Endothelial cell of umbilical vein (primary cell): ENCODE measurements around the gene SGK1. TPM values are rescaled to one million over a fixed set of nuclear protein-coding genes. Genes with fewer than 3 reads are reported as not detected.

Experiments
- BruUV-seq: library from RNA; stranded (reverse); fragments of 400-500 nt; replicated peaks from 2 replicates; lab custom pipeline; 2021; lab: Mats Ljungman, UMichigan
- CTCF ChIA-PET: fragments of 300-600, 350-600 bp; sonication (Branson Sonifier 250); formaldehyde crosslinking; loops from one replicate; lab custom pipeline; 2021; ENCODE audit warnings: antibody characterized with exemption, inconsistent platforms; lab: Charles Lee
- POLR2A ChIA-PET: fragments of 300-600, 350-600 bp; sonication (Branson Sonifier 250); formaldehyde crosslinking; loops from one replicate; lab custom pipeline; 2021; ENCODE audit warnings: antibody characterized with exemption, inconsistent platforms; lab: Charles Lee
- DNase-seq: peaks from one replicate; pipeline ENCODE4 v3.0.0-alpha.2; 2011; ENCODE audit warnings: low read depth, low spot score
- FAIRE-seq: peaks from 2 replicates; lab custom pipeline; 2011; peaks lifted over from hg19 to GRCh38; lab: Jason Lieb, UNC
- H2AFZ ChIP-seq: 2 replicates; pipeline ENCODE4 v1.6.0; 2012; ENCODE audit warnings: low read depth, low read length, control low read depth, inconsistent platforms
- H3K27ac ChIP-seq: 2 replicates; pipeline ENCODE4 v1.5.1; 2011; ENCODE audit warnings: low read depth, mild to moderate bottlenecking, control low read depth, low read length, moderate library complexity; ENCODE audit not compliant: insufficient read depth
- H3K27me3 ChIP-seq, 2 experiments: 2 replicates each; pipeline versions ENCODE4 v1.6.0 to v1.6.1; 2011; ENCODE audit warnings: low read length in 2 of 2, mixed read lengths in 1 of 2; ENCODE audit not compliant: control insufficient read depth in 2 of 2, insufficient read depth in 2 of 2
- H3K36me3 ChIP-seq, 2 experiments: 2 replicates in 1 of 2; 3 replicates in 1 of 2; pipeline ENCODE4 v1.5.1; 2011; ENCODE audit warnings: low read length in 2 of 2, mild to moderate bottlenecking in 1 of 2, moderate library complexity in 1 of 2; ENCODE audit not compliant: control insufficient read depth in 2 of 2, insufficient read depth in 2 of 2; ENCODE audit errors: extremely low read depth in 1 of 2
- H3K4me1 ChIP-seq: 3 replicates; pipeline ENCODE4 v1.5.1; 2011; ENCODE audit warnings: mild to moderate bottlenecking, low read length; ENCODE audit not compliant: control insufficient read depth, insufficient read depth; ENCODE audit errors: extremely low read depth
- H3K4me2 ChIP-seq: 2 replicates; pipeline ENCODE4 v1.6.1; 2011; ENCODE audit warnings: low read length, control low read depth, mixed read lengths; ENCODE audit not compliant: insufficient read depth
- H3K4me3 ChIP-seq, 3 experiments: fragments of 200-600 bp in 1 of 3; sonication (generic), shearing (Covaris generic) in 1 of 3; replicated peaks in 1 of 3; 2 replicates each; pipeline ENCODE4 v1.5.1; 2011 to 2016; ENCODE audit warnings: control low read depth in 3 of 3, low read length in 3 of 3, mild to moderate bottlenecking in 2 of 3, inconsistent platforms in 1 of 3, low read depth in 1 of 3, moderate library complexity in 1 of 3; ENCODE audit not compliant: insufficient read depth in 1 of 3
- H3K79me2 ChIP-seq: 2 replicates; pipeline ENCODE4 v1.6.0; 2012; ENCODE audit warnings: low read length, inconsistent platforms; ENCODE audit not compliant: control insufficient read depth, insufficient read depth
- H3K9ac ChIP-seq: replicated peaks from 2 replicates; pipeline ENCODE3; 2011; ENCODE audit warnings: low read length, control low read depth; ENCODE audit not compliant: insufficient read depth; ENCODE audit errors: extremely low read depth
- H3K9me1 ChIP-seq: replicated peaks from 3 replicates; pipeline ENCODE4 v1.6.0; 2011; ENCODE audit warnings: mild to moderate bottlenecking, low read length; ENCODE audit not compliant: control insufficient read depth, insufficient read depth; ENCODE audit errors: extremely low read depth
- H3K9me3 ChIP-seq: replicated peaks from 2 replicates; pipeline ENCODE4 v1.5.1; 2012; ENCODE audit warnings: low read length, inconsistent platforms; ENCODE audit not compliant: control insufficient read depth, insufficient read depth
- H4K20me1 ChIP-seq: replicated peaks from 2 replicates; pipeline ENCODE3; 2011; ENCODE audit warnings: mild to moderate bottlenecking, low read length; ENCODE audit not compliant: control insufficient read depth, insufficient read depth; ENCODE audit errors: extremely low read depth
- EZH2 ChIP-seq: IDR thresholded peaks from 2 replicates; pipeline ENCODE4 v1.6.1; 2012; ENCODE audit warnings: borderline replicate concordance, low read depth, mild to moderate bottlenecking, moderate library complexity, low read length, inconsistent platforms; ENCODE audit not compliant: severe bottlenecking
- FOS ChIP-seq: IDR thresholded peaks from 2 replicates; pipeline ENCODE4 v1.6.1; 2011; ENCODE audit warnings: mild to moderate bottlenecking, low read length, moderate library complexity, borderline replicate concordance; ENCODE audit not compliant: insufficient read depth
- GATA2 ChIP-seq: IDR thresholded peaks from 2 replicates; pipeline ENCODE4 v1.7.0; 2011; ENCODE audit warnings: low read depth, mild to moderate bottlenecking, moderate library complexity, mixed read lengths, low read length; ENCODE audit not compliant: insufficient read length, insufficient read depth
- JUN ChIP-seq: IDR thresholded peaks from 2 replicates; pipeline ENCODE4 v1.6.1; 2011; ENCODE audit warnings: borderline replicate concordance, low read depth; ENCODE audit not compliant: insufficient read length, insufficient read depth
- MYC ChIP-seq: IDR thresholded peaks from one replicate; pipeline ENCODE4 v1.6.1; 2011; ENCODE audit warnings: mild to moderate bottlenecking, low read depth, low read length
- POLR2A ChIP-seq: IDR thresholded peaks from 2 replicates; pipeline ENCODE4 v1.6.1; 2012; ENCODE audit warnings: low read depth, mild to moderate bottlenecking, control low read depth, low read length
- POLR2AphosphoS5 ChIP-seq: IDR thresholded peaks from 2 replicates; pipeline ENCODE4 v1.6.1; 2012; ENCODE audit warnings: low read depth, mild to moderate bottlenecking, control low read depth, low read length, moderate library complexity; ENCODE audit not compliant: insufficient read depth
- dilution Hi-C: fragments of 300-500 bp; cut with MboI; formaldehyde crosslinking; loops from one replicate; pipeline ENCODE4 v1.15.0; 2019; ENCODE audit warnings: low sequenced_read_pairs; ENCODE audit not compliant: extremely low pct_ligation_motif_present
- intact Hi-C: fragments of 100-400 bp; cut with micrococcal nuclease; formaldehyde crosslinking; loops from one replicate; pipeline ENCODE4 v1.10.0; 2022
- polyA plus RNA-seq, 4 experiments: library from polyadenylated mRNA; depleted of rRNA in 3 of 4; stranded (reverse) in 3 of 4; unstranded in 1 of 4; fragments of >200 nt; gene quantifications; 2 replicates each; pipeline versions ENCODE4 v1.2.1 to v1.2.3, GENCODE V29; 2011 to 2012; ENCODE audit warnings: missing spikeins in 1 of 4
- total RNA-seq: library from RNA; stranded (reverse); gene quantifications from 2 replicates; pipeline ENCODE4 v1.2.3, GENCODE V29; 2021
- TF ChIP-seq, protein P1 (sequence below): IDR thresholded peaks from 2 replicates; pipeline ENCODE4 v1.6.1; 2011; ENCODE audit not compliant: insufficient read depth, insufficient read length
- TF ChIP-seq, protein P2 (sequence below), 2 donors: IDR thresholded peaks; 1 replicate in 1 of 2; 2 replicates in 1 of 2; pipeline ENCODE4 v1.5.1; 2011; ENCODE audit warnings: low read length in 2 of 2, mild to moderate bottlenecking in 2 of 2, moderate library complexity in 2 of 2, control low read depth in 1 of 2, inconsistent platforms in 1 of 2, low read depth in 1 of 2; ENCODE audit not compliant: insufficient read depth in 1 of 2; ENCODE audit errors: extremely low read depth in 1 of 2

SGK1 gene
- total and polyA plus RNA-seq, 2 donors (not counting 3 experiments of a cell fraction or from before 2014, with no cell fraction given): 121 to 128 TPM

DNA sequence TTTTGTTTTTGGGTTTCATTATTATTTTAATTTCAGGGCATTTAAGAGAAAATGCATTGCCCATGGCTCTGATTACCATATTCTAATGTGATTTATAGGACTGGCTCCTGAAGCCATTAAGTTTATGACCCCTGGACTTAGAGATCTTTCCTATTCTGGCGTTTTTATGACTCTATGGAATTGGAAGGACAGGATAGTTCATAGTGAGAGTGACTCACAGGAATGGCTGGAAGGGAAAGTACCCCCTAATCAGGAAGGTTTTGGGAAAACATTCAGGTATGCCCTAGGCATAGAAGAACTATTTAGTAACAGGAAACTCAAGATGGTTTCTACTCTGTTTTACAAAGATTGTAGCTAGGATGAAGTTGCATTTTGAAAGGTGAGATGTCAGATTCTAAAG lies 156.9 kb downstream of the SGK1 start:
- Histone ChIP-seq H3K27me3 (no peaks in the 10 kb centered on the region), H3K9me3 (no peaks in the 10 kb centered on the region), H4K20me1 (no peaks in the 10 kb centered on the region), H3K27ac (no peak overlapping the region), H3K9me1 (no peaks in the 10 kb centered on the region), H3K36me3 (no peaks in the 10 kb centered on the region), H3K4me2 (no peak overlapping the region), H3K4me1 (no peaks in the 10 kb centered on the region), H3K9ac (no peak overlapping the region), H2AFZ (no peak overlapping the region), H3K79me2 (no peaks in the 10 kb centered on the region), H3K4me3 (no peak overlapping the region)
- BruUV-seq: no TSS peak
- dilution Hi-C loops: no loop called here
- TF ChIP-seq GATA2 (no peak), POLR2AphosphoS5 (no peak), EZH2 (no peak), FOS (peak; percentile 35), JUN (no peak)
- DNase-seq (no peak), FAIRE-seq (no peak)
- ChIA-PET CTCF (interaction anchor here (1.9 to 2.2 kb wide), 4 partner anchors 480 to 780 kb away, joined by 6 to 13 read pairs (median 8); no protein-coding TSS in a partner anchor), POLR2A (no interaction called here)
- intact Hi-C loops: no loop called here

DNA sequence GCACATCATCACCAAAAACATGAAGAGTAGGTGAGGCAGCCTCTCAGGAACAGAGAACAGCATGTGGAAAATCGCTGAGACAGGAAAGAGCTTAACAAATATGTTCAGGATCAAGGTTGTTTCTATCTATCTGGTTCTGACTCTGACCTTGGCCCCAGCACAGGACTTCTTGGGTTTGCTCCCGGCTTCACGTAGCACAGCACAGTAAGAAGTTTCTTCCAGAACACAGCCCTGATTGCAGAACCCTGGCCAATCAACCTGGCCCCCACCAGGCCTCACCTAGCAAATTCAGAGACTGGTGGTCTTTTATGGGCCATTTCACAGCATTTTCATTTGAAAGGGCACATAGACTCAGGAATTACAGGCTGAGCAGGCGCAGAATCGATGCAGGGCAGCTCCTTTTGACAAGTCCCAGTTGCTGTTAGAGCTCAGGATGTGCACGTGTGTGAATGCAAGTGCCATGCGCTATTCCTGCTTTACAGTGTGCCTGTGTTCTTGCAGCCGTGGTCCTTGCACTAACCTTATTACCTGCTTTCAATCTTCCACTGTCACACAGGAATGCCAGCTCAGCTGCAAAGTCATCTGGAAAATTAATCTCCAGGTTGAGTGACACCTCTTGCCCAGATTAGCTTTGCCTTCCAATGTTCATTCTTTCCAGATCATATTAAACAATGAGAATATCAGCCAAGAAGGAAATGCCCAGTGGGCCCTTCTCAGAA lies 165.0 kb downstream of the SGK1 start:
- H3K4me2 ChIP-seq: no peak overlapping the region
- H3K9ac ChIP-seq: no peak overlapping the region
- CTCF ChIA-PET: interaction anchor here (1.1 to 3.4 kb wide), 8 partner anchors 8 to 849 kb away, joined by 4 to 32 read pairs (median 4); no protein-coding TSS in a partner anchor
- H3K79me2 ChIP-seq: no peaks in the 10 kb centered on the region
- dilution Hi-C loops (no loop called here), intact Hi-C loops (no loop called here)
- FAIRE-seq (no peak), DNase-seq (no peak)
- H4K20me1 ChIP-seq: no peaks in the 10 kb centered on the region
- H3K4me1 ChIP-seq: no peaks in the 10 kb centered on the region
- no peaks in the 10 kb centered on the region for H3K9me1 ChIP-seq
- no peak overlapping the region for H3K4me3 ChIP-seq
- no peaks in the 10 kb centered on the region for H3K36me3 ChIP-seq
- no TSS peak for BruUV-seq
- no peak overlapping the region for H2AFZ ChIP-seq
- H3K27ac ChIP-seq: no peak overlapping the region
- H3K27me3 ChIP-seq: no peaks in the 10 kb centered on the region
- H3K9me3 ChIP-seq: no peaks in the 10 kb centered on the region
- TF ChIP-seq FOS (no peak), POLR2AphosphoS5 (no peak), GATA2 (no peak), POLR2A (no peak), EZH2 (no peak), JUN (no peak), MYC (no peak)
- TF ChIP-seq, protein P1, sequence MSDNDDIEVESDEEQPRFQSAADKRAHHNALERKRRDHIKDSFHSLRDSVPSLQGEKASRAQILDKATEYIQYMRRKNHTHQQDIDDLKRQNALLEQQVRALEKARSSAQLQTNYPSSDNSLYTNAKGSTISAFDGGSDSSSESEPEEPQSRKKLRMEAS: no peak
- TF ChIP-seq, protein P2, sequence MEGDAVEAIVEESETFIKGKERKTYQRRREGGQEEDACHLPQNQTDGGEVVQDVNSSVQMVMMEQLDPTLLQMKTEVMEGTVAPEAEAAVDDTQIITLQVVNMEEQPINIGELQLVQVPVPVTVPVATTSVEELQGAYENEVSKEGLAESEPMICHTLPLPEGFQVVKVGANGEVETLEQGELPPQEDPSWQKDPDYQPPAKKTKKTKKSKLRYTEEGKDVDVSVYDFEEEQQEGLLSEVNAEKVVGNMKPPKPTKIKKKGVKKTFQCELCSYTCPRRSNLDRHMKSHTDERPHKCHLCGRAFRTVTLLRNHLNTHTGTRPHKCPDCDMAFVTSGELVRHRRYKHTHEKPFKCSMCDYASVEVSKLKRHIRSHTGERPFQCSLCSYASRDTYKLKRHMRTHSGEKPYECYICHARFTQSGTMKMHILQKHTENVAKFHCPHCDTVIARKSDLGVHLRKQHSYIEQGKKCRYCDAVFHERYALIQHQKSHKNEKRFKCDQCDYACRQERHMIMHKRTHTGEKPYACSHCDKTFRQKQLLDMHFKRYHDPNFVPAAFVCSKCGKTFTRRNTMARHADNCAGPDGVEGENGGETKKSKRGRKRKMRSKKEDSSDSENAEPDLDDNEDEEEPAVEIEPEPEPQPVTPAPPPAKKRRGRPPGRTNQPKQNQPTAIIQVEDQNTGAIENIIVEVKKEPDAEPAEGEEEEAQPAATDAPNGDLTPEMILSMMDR (IDR thresholded peaks at IDR 0.05; ENCODE audit: extremely low read depth in 1 of 2, insufficient read depth in 1 of 2, low read depth in 1 of 2, low read length in 2 of 2): no peak
- POLR2A ChIA-PET: no interaction called here
